ENCODE measurements around the gene PRSS27.

DNA sequence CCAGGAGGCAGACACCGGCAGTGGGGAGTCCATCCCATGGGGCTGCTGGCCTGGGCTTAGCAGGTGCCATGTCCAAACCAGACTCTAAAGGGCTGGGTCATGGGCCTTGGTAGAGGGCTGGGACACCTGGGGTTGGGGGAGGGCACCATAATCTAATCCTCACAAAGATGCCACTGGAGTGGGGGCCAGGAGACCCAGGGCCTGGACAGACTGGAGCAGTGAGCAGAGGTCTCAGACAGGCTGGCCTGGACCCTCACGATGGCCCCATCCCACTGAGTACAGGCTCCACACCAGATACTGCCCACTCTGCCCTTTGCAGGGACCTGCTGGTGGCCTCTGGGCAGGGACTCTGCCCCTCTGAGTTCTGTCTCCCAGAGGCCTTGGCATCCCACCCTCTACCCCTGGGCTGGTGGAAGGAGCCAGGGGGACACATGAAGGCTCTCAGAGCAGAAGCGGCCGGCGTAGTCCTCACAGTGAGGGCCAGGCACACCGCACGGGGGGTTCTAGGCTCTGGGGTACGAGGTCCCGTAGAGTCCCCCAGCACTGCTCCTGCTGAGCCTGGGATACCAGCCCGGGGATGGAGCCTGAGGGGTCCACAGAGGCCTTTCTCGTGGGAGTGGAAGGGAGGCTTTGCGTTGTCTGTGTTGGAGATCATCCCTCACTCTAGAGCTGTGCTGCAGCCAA is 22.4 kb upstream of the PRSS27 start:
- TF ChIP-seq, protein P1, sequence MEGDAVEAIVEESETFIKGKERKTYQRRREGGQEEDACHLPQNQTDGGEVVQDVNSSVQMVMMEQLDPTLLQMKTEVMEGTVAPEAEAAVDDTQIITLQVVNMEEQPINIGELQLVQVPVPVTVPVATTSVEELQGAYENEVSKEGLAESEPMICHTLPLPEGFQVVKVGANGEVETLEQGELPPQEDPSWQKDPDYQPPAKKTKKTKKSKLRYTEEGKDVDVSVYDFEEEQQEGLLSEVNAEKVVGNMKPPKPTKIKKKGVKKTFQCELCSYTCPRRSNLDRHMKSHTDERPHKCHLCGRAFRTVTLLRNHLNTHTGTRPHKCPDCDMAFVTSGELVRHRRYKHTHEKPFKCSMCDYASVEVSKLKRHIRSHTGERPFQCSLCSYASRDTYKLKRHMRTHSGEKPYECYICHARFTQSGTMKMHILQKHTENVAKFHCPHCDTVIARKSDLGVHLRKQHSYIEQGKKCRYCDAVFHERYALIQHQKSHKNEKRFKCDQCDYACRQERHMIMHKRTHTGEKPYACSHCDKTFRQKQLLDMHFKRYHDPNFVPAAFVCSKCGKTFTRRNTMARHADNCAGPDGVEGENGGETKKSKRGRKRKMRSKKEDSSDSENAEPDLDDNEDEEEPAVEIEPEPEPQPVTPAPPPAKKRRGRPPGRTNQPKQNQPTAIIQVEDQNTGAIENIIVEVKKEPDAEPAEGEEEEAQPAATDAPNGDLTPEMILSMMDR (IDR thresholded peaks at IDR 0.05), result no peak
- no peak for TF ChIP-seq POLR2A (IDR thresholded peaks at IDR 0.05)

Data from upper lobe of left lung (tissue), 4 donors.